ACC112 (cell line): ENCODE data around the gene UFSP1.

ENCODE experiments used
- H2AFZ ChIP-seq: fragments of 200-600 bp; sonication (generic); one replicate; pipeline ENCODE4 v1.6.0; 2017; ENCODE audit warnings: antibody characterized with exemption, low read length; ENCODE audit not compliant: unreplicated experiment
- H3K27ac ChIP-seq: fragments of 200-600 bp; sonication (generic); 2 replicates; pipeline ENCODE4 v1.5.1; 2014; ENCODE audit warnings: low read depth, mild to moderate bottlenecking, antibody characterized with exemption, low read length, moderate library complexity
- H3K27me3 ChIP-seq: fragments of 200-600 bp; sonication (generic); 2 replicates; pipeline ENCODE4 v1.6.1; 2014; ENCODE audit warnings: mild to moderate bottlenecking, antibody characterized with exemption, low read length, moderate library complexity, mixed read lengths; ENCODE audit not compliant: insufficient read depth
- H3K36me3 ChIP-seq: fragments of 200-600 bp; sonication (generic); 2 replicates; pipeline ENCODE4 v1.6.1; 2016; ENCODE audit warnings: mild to moderate bottlenecking, antibody characterized with exemption, low read length, moderate library complexity, mixed read lengths; ENCODE audit not compliant: insufficient read depth
- H3K4me1 ChIP-seq: fragments of 200-600 bp; sonication (generic); one replicate; pipeline ENCODE4 v1.6.1; 2016; ENCODE audit warnings: low read length, mixed read lengths; ENCODE audit not compliant: insufficient read depth, unreplicated experiment, control insufficient read depth
- H3K4me3 ChIP-seq: fragments of 200-600 bp; sonication (generic); 2 replicates; pipeline ENCODE4 v1.5.1; 2014; ENCODE audit warnings: mild to moderate bottlenecking, low read depth, low read length
- H3K79me2 ChIP-seq: fragments of 200-600 bp; sonication (generic); one replicate; pipeline ENCODE4 v1.6.0; 2016; ENCODE audit warnings: low read length; ENCODE audit not compliant: control insufficient read depth, unreplicated experiment, insufficient read depth

The UFSP1 gene

DNA sequence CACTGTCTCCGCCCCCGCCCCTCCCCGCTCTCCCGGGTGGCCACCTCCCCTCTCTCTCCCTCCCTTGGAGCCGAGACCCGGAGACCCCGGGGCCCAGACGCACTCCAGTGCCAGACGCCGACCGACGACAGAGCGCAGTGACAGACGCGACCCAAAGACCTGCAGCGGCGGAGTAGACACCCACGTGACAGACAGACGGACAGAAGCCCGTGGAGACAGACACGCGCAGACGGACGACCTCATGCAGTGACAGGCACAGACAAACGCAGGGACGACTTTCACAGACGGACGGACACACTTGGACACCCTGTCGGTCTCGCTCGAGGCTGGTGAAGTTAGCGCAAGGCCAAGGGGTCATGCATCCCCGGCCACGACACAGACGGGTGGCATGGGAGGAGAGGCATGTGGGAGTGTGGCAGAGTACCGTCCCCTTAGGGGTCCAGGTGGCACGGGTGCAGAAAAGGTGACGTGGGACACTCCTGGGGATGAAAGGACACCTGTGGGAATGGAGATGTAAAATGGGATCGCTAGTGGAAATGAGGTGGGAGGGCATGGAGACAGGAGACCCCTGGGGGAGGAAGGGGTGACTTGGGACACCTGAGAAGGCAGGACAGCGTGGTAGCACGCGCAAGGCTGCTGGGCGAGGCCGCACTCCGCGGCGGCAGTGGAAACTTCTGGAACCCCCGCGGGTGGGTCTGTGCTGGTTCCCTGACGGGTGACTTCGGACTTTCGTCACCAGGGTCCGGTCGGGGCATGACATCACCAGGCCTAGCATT is 6.6 kb upstream of the UFSP1 start:
- no peaks in the 10 kb centered on the region for H3K36me3 ChIP-seq
- H3K27ac ChIP-seq, result no peak overlapping the region
- no peaks in the 10 kb centered on the region for H3K79me2 ChIP-seq
- H3K27me3 ChIP-seq, result peaks cover 27% of the 10 kb centered on the region
- H2AFZ ChIP-seq, result no peak overlapping the region
- H3K4me3 ChIP-seq, result 0 out of 2 replicates have a peak overlapping the region, but pooled peaks have one; percentile 4
- peaks cover 8% of the 10 kb centered on the region for H3K4me1 ChIP-seq

DNA sequence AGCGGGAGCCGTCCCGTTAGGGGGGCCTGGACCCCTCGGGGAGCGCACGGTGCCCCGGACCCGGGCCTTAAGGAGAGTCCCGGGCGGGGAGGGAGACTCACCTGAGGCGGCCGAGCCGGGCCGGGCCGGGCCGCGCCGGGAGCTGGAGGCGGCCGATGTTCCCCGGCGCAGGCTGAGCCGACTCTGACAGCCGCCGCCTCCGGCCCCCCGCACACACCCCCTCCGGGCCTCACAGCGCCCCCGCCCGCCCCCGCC is 6.1 kb upstream of the UFSP1 start, which contains the start of gene ACHE:
Gene ACHE, minus strand, starts transcription at position 188 of the 255 bp plus-strand sequence. CDS start 1,656 bp downstream, outside the sequence.
- peak within 1 kb of the TSS; percentile 70 for H3K4me3 ChIP-seq
- peaks cover 14% of the 10 kb centered on the region for H3K4me1 ChIP-seq
- H3K27me3 ChIP-seq, result peaks cover 27% of the 10 kb centered on the region
- H3K27ac ChIP-seq, result no peak within 1 kb of the TSS
- H3K79me2 ChIP-seq, result no peaks in the 10 kb centered on the region
- peak within 1 kb of the TSS; percentile 12 for H2AFZ ChIP-seq
- no peaks in the 10 kb centered on the region for H3K36me3 ChIP-seq

- H3K4me3 ChIP-seq, result peak overlapping the region; percentile 70
- no peaks in the 10 kb centered on the region for H3K36me3 ChIP-seq
- H3K4me1 ChIP-seq, result peaks cover 14% of the 10 kb centered on the region
- no peak overlapping the region for H3K27ac ChIP-seq
- no peaks in the 10 kb centered on the region for H3K79me2 ChIP-seq
- peaks cover 27% of the 10 kb centered on the region for H3K27me3 ChIP-seq
- H2AFZ ChIP-seq, result peak overlapping the region; percentile 12
Measured at GRCh38 chr7:100894860-100895700, 5.6 kb upstream of the UFSP1 start.

- H3K4me3 ChIP-seq, result no peak overlapping the region
- H3K36me3 ChIP-seq, result no peaks in the 10 kb centered on the region
- H3K27me3 ChIP-seq, result peaks cover 27% of the 10 kb centered on the region
- no peak overlapping the region for H2AFZ ChIP-seq
- no peak overlapping the region for H3K27ac ChIP-seq
- H3K4me1 ChIP-seq, result peaks cover 14% of the 10 kb centered on the region
- peaks cover 2% of the 10 kb centered on the region for H3K79me2 ChIP-seq
Measured at GRCh38 chr7:100893910-100894721, 4.6 kb upstream of the UFSP1 start.

DNA sequence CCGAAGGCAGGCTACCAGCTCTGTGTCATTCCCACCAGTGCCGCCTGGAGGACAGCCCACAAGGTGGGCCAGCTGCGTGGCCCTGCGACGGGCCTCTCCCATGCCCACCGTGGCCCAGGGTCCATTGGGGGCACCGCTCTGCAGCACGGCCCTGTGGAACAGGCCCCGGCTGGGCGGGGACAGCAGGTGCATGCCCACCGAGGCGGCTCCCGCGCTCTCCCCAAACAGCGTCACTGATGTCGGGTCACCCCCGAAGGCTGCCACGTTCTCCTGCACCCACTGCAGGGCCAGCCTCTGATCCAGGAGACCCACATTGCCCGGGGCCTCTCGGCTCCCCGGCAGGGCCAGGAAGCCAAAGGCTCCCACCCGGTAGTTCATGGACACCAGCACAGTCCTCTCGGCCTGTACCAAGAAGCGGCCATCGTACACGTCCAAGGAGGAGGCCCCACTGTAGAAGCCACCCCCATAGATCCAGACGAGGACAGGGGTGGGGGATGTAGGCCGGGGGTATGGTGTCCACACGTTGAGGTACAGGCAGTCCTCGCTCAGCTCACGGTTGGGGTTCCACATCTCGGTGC is 3.9 kb upstream of the UFSP1 start:
- Histone ChIP-seq H3K36me3 (0 out of 2 replicates have a peak, but pooled peaks cover 3% of the 10 kb centered on the region), H3K27ac (no peak overlapping the region), H3K4me3 (no peak overlapping the region), H3K4me1 (peaks cover 18% of the 10 kb centered on the region), H3K27me3 (peaks cover 27% of the 10 kb centered on the region), H3K79me2 (peaks cover 9% of the 10 kb centered on the region), H2AFZ (no peak overlapping the region)

GRCh38 chr7:100892364-100893317 is 3.1 kb upstream of the UFSP1 start:
- Histone ChIP-seq H3K4me3 (no peak overlapping the region), H3K27ac (no peak overlapping the region), H3K79me2 (peaks cover 15% of the 10 kb centered on the region), H3K4me1 (peaks cover 24% of the 10 kb centered on the region), H2AFZ (no peak overlapping the region), H3K36me3 (0 out of 2 replicates have a peak, but pooled peaks cover 3% of the 10 kb centered on the region), H3K27me3 (peaks cover 22% of the 10 kb centered on the region)

DNA sequence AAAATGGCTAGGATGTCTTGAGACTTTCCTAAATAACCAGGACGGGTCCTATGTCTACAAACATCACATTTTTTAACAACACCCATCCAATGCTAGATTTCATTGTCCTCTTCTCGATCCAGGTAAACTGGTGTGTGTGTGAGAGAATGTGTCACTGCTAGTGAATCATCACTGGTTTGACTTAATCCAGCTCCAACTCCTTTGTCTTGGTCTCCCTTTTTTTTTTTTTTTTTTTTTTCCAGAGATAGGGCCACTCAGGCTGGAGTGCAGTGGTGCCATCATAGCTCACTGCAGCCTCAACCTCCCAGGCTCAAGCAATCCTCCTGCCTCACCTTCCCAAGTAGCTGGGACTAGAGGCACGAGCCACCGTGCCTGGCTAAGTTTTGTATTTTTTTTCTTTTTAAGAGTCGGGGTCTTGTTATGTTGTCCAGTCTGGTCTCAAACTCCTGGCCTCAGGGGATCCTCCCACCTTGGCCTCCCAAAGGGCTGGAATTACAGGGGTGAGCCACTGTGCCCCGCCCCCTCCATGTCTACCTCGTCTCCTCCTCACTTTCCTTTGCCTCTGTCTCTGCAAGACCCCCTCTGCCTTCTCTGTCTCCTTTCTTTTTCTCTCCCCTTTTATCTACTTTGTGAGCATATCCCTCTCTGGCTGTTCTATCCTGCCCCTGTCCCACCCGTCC is 2.2 kb upstream of the UFSP1 start:
- Histone ChIP-seq H3K27me3 (peaks cover 17% of the 10 kb centered on the region), H3K4me1 (peaks cover 26% of the 10 kb centered on the region), H3K36me3 (peaks cover 7% of the 10 kb centered on the region; the same call in 1 of the 2 replicates), H2AFZ (no peak overlapping the region), H3K79me2 (peaks cover 15% of the 10 kb centered on the region), H3K27ac (no peak overlapping the region), H3K4me3 (peak overlapping the region; percentile 84)

- peak overlapping the region; percentile 93 for H2AFZ ChIP-seq
- peaks cover 26% of the 10 kb centered on the region for H3K4me1 ChIP-seq
- peak overlapping the region; percentile 84 for H3K4me3 ChIP-seq
- H3K36me3 ChIP-seq, result peaks cover 15% of the 10 kb centered on the region; the same call in 1 of the 2 replicates
- peaks cover 18% of the 10 kb centered on the region for H3K79me2 ChIP-seq
- H3K27ac ChIP-seq, result peak overlapping the region; percentile 72
- H3K27me3 ChIP-seq, result peaks cover 9% of the 10 kb centered on the region
Measured at GRCh38 chr7:100890653-100891567, 1.4 kb upstream of the UFSP1 start.
